HUDEP-2 (cell line): ENCODE measurements around the gene PSMB11.

Experiments
- DNase-seq, 76 experiments: peaks; one replicate each; lab custom pipeline; 2025; ENCODE audit not compliant: unreplicated experiment in 76 of 76; lab: John Stamatoyannopoulos, UW

The PSMB11 gene

GRCh38 chr14:23040100-23040499 lies 1.9 kb upstream of the PSMB11 start:
- DNase-seq, result no peak

GRCh38 chr14:23041729-23042128 lies 283 bp upstream of the PSMB11 start:
- DNase-seq, result no peak

GRCh38 chr14:23043145-23043544 lies 1.1 kb downstream of the PSMB11 start:
- DNase-seq, result no peak

GRCh38 chr14:23043754-23044153 lies 1.7 kb downstream of the PSMB11 start:
- DNase-seq, result no peak

GRCh38 chr14:23044840-23045239 lies 2.8 kb downstream of the PSMB11 start:
- no peak for DNase-seq

GRCh38 chr14:23045419-23046357 lies 3.7 kb downstream of the PSMB11 start:
- DNase-seq, result no peak

GRCh38 chr14:23047034-23047634 lies 5.1 kb downstream of the PSMB11 start:
- DNase-seq, result no peak

GRCh38 chr14:23047751-23048693 lies 6.0 kb downstream of the PSMB11 start:
- DNase-seq, result no peak

- DNase-seq, result no peak
These were observed 7.0 kb downstream of the PSMB11 start for GRCh38 chr14:23049011-23049410.

- DNase-seq, result no peak
These were observed 9.4 kb downstream of the PSMB11 start for GRCh38 chr14:23051141-23052057.

- no peak for DNase-seq
These were observed 10.2 kb downstream of the PSMB11 start for GRCh38 chr14:23052182-23052623.

- no peak for DNase-seq
These were observed 10.7 kb downstream of the PSMB11 start for GRCh38 chr14:23052671-23053070.

- no peak for DNase-seq
These were observed 11.4 kb downstream of the PSMB11 start for GRCh38 chr14:23053426-23053825.

GRCh38 chr14:23054000-23054811 lies 12.2 kb downstream of the PSMB11 start:
- DNase-seq, result no peak

GRCh38 chr14:23055147-23055550 lies 13.1 kb downstream of the PSMB11 start:
- DNase-seq, result no peak

- DNase-seq, result no peak
These were observed 13.7 kb downstream of the PSMB11 start for GRCh38 chr14:23055621-23056144.

- no peak for DNase-seq
These were observed 14.3 kb downstream of the PSMB11 start for GRCh38 chr14:23056145-23056955.
